Measurements from ENCODE around the gene SLC43A3. TPM values are rescaled to one million over a fixed set of nuclear protein-coding genes. Genes with fewer than 3 reads are reported as not detected.

The SLC43A3 gene
- total and polyA plus RNA-seq, 9 of the 15 experiments (the other 6 are each of a cell fraction or from before 2014, with no cell fraction given) = 63.7 to 281 (median 139) TPM

DNA sequence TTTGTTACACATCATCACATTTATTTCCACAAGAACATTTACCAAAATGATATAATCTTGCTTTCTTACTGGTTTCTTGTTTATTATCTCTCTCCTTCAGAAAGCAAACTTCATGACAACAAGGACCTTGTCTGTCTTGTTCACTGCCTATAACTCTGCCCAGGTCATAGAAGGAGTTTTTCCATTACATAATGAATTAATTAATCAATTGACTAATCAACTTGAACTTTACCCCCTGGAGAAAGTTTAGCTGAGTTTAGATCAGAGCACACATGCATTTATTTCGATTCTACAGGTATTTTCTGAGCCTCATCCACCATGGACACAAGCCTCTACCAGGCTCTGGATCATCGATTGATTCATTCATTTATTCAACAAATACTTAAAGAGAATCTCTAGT, 30.2 kb downstream of the SLC43A3 start:
- Histone ChIP-seq H3K27me3 (ENCODE audit: control insufficient read depth in 2 of 2, insufficient read depth in 2 of 2, low read length in 2 of 2) (no peaks in the 10 kb centered on the region), H3K4me3 (no peak overlapping the region), H3K36me3 (ENCODE audit: control insufficient read depth, insufficient read depth, low read length) (no peaks in the 10 kb centered on the region), H3K4me2 (ENCODE audit: insufficient read depth, low read length) (peak overlapping the region; percentile 72), H3K79me2 (ENCODE audit: control insufficient read depth, insufficient read depth, low read length) (no peaks in the 10 kb centered on the region), H3K4me1 (replicated peaks in 1 of 2; ENCODE audit: control insufficient read depth in 2 of 2, insufficient read depth in 2 of 2, low read length in 2 of 2) (peaks cover 35 to 55% of the 10 kb centered on the region in 2 experiments), H3K9me1 (ENCODE audit: control insufficient read depth, insufficient read depth, low read length) (no peaks in the 10 kb centered on the region), H2AFZ (ENCODE audit: low read depth, low read length) (peak overlapping the region; percentile 85), H4K20me1 (replicated peaks; ENCODE audit: control insufficient read depth, insufficient read depth, low read length) (no peaks in the 10 kb centered on the region), H3K9me3 (replicated peaks; ENCODE audit: control insufficient read depth, insufficient read depth, low read depth, low read length) (no peaks in the 10 kb centered on the region), H3K9ac (ENCODE audit: insufficient read depth in 1 of 2, low read depth in 2 of 2, low read length in 2 of 2) (peak overlapping the region in 1 of 2 experiments; percentile 46; a peak in 1 of 4 replicates), H3K27ac (ENCODE audit: extremely low read depth, low read depth, low read length) (peak overlapping the region; percentile 76; the same call in 2 of the 3 replicates)
- no peak for TF ChIP-seq JUNB (CRISPR knock-in tag; conservative IDR thresholded peaks at IDR 0.05)
- TF ChIP-seq MCM3 (IDR thresholded peaks at IDR 0.05) = no peak
- peak in 1 of 2 experiments; percentile 36; a peak in 1 of 4 replicates for TF ChIP-seq FOXK2 (conservative IDR thresholded peaks at IDR 0.05 in 1 of 2, IDR thresholded peaks at IDR 0.05 in 1 of 2; ENCODE audit: low read depth in 2 of 2)
- TF ChIP-seq NR2C2 (CRISPR knock-in tag; IDR thresholded peaks at IDR 0.05) = no peak
- TF ChIP-seq NR2C2 (tag; IDR thresholded peaks at IDR 0.05) = peak; percentile 17; the same call in 1 of the 2 replicates
- no peak for TF ChIP-seq ZNF253 (CRISPR knock-in tag; conservative IDR thresholded peaks at IDR 0.05)
- TF ChIP-seq CC2D1A (IDR thresholded peaks at IDR 0.05) = no peak
- ChIA-PET CTCF (ENCODE audit: low intra/inter-chr PET ratio) (no interaction called here), POLR2A (interaction anchor here (0.5 to 1.2 kb wide), 6 partner anchors 9 to 1180 kb away, joined by 3 to 8 read pairs (median 3); partner anchors contain the start of gene PRG3)
- in situ Hi-C loops (cut with MboI) = no loop called here
- WGBS (ENCODE audit: insufficient coverage, low coverage, missing lambda C conversion rate) = 42% methylated on average over 2 of the region's 2 CpGs
- DNase-seq (ENCODE audit: extremely low read depth in 1 of 4, low spot score in 3 of 4) (no peak), FAIRE-seq (no peak), ATAC-seq (no peak)
- intact Hi-C loops (cut with micrococcal nuclease) = no loop called here
- no TSS peak for BruUV-seq (replicated peaks)

Measured in K562 (cell line).